A549 (cell line): ENCODE data around the gene AMACR.

Experiments used
- CHD2 ChIP-seq: fragments of 150-350 bp; IDR thresholded peaks from 2 replicates; pipeline ENCODE4 v1.6.1; 2014; ENCODE audit warnings: low read length; ENCODE audit not compliant: partially characterized antibody
- FOSB ChIP-seq: fragments of 250-450 bp; sonication (Bioruptor Pico); IDR thresholded peaks from 2 replicates; pipeline ENCODE4 v1.5.0; 2020; ENCODE audit warnings: mild to moderate bottlenecking, moderate library complexity
- HDAC2 ChIP-seq: fragments of 200-600 bp; sonication (generic); IDR thresholded peaks from 2 replicates; pipeline ENCODE4 v1.6.1; 2016
- HOXA7 ChIP-seq: fragments of 250-450 bp; sonication (Bioruptor Pico); IDR thresholded peaks from 2 replicates; pipeline ENCODE4 v1.5.0; 2020; ENCODE audit warnings: mild to moderate bottlenecking, moderate library complexity
- KDM1A ChIP-seq: fragments of 200-600 bp; sonication (generic); IDR thresholded peaks from 2 replicates; pipeline ENCODE4 v1.6.1; 2016; ENCODE audit warnings: low read depth, mild to moderate bottlenecking
- MAFK ChIP-seq: fragments of 450-650 bp; IDR thresholded peaks from 2 replicates; pipeline ENCODE4 v1.6.1; 2014; ENCODE audit not compliant: partially characterized antibody
- POLR2A ChIP-seq: IDR thresholded peaks from 2 replicates; pipeline ENCODE4 v1.6.1; 2012; ENCODE audit warnings: mild to moderate bottlenecking, low read length
- RCOR1 ChIP-seq: fragments of 150-350 bp; IDR thresholded peaks from 2 replicates; pipeline ENCODE4 v1.6.1; 2014; ENCODE audit warnings: antibody characterized with exemption, low read length, low read depth
- SMC3 ChIP-seq: fragments of >200 bp; sonication (Bioruptor Twin); formaldehyde crosslinking; IDR thresholded peaks from 3 replicates; pipeline ENCODE4 v1.6.1; 2018; ENCODE audit warnings: inconsistent platforms
- TF ChIP-seq, protein P1 (sequence below): fragments of >200 bp; sonication (Bioruptor Twin); formaldehyde crosslinking; IDR thresholded peaks from 3 replicates; pipeline ENCODE4 v1.5.1; 2016
- TF ChIP-seq, protein P2 (sequence below): fragments of 200-600 bp; sonication (generic); IDR thresholded peaks from 2 replicates; pipeline ENCODE4 v1.6.1; 2016; ENCODE audit warnings: antibody characterized with exemption, mild to moderate bottlenecking, moderate library complexity
- TF ChIP-seq, protein P3 (sequence below): IDR thresholded peaks from 2 replicates; pipeline ENCODE4 v1.6.1; 2012

DNA sequence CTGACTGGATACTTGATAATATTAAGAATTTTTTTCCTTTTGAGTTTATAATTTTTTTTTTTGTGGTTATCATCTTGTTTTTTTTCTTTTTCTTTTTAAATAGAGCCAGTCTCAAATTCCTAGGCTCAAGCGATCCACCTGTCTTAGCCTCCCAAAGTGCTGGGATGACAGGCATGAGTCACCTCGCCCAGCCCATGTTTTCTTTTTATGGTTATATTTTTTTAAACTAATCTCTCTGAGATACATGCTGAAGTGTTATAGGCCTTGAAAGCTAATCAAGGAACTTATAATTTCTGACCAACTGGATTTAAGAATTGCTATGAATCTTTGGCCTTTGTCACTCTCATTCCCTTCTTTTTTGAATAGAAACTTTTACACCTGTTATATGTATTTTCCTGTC lies 6.8 kb upstream of the AMACR start:
- TF ChIP-seq POLR2A (no peak), KDM1A (no peak), FOSB (CRISPR knock-in tag) (no peak), CHD2 (no peak), HOXA7 (CRISPR knock-in tag) (no peak), HDAC2 (no peak), RCOR1 (no peak), SMC3 (no peak), MAFK (no peak)
- TF ChIP-seq, protein P1, sequence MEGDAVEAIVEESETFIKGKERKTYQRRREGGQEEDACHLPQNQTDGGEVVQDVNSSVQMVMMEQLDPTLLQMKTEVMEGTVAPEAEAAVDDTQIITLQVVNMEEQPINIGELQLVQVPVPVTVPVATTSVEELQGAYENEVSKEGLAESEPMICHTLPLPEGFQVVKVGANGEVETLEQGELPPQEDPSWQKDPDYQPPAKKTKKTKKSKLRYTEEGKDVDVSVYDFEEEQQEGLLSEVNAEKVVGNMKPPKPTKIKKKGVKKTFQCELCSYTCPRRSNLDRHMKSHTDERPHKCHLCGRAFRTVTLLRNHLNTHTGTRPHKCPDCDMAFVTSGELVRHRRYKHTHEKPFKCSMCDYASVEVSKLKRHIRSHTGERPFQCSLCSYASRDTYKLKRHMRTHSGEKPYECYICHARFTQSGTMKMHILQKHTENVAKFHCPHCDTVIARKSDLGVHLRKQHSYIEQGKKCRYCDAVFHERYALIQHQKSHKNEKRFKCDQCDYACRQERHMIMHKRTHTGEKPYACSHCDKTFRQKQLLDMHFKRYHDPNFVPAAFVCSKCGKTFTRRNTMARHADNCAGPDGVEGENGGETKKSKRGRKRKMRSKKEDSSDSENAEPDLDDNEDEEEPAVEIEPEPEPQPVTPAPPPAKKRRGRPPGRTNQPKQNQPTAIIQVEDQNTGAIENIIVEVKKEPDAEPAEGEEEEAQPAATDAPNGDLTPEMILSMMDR, result no peak
- TF ChIP-seq, protein P2, sequence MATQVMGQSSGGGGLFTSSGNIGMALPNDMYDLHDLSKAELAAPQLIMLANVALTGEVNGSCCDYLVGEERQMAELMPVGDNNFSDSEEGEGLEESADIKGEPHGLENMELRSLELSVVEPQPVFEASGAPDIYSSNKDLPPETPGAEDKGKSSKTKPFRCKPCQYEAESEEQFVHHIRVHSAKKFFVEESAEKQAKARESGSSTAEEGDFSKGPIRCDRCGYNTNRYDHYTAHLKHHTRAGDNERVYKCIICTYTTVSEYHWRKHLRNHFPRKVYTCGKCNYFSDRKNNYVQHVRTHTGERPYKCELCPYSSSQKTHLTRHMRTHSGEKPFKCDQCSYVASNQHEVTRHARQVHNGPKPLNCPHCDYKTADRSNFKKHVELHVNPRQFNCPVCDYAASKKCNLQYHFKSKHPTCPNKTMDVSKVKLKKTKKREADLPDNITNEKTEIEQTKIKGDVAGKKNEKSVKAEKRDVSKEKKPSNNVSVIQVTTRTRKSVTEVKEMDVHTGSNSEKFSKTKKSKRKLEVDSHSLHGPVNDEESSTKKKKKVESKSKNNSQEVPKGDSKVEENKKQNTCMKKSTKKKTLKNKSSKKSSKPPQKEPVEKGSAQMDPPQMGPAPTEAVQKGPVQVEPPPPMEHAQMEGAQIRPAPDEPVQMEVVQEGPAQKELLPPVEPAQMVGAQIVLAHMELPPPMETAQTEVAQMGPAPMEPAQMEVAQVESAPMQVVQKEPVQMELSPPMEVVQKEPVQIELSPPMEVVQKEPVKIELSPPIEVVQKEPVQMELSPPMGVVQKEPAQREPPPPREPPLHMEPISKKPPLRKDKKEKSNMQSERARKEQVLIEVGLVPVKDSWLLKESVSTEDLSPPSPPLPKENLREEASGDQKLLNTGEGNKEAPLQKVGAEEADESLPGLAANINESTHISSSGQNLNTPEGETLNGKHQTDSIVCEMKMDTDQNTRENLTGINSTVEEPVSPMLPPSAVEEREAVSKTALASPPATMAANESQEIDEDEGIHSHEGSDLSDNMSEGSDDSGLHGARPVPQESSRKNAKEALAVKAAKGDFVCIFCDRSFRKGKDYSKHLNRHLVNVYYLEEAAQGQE, result no peak
- TF ChIP-seq, protein P3, sequence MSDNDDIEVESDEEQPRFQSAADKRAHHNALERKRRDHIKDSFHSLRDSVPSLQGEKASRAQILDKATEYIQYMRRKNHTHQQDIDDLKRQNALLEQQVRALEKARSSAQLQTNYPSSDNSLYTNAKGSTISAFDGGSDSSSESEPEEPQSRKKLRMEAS, result no peak
